Measurements from ENCODE around the gene NRG3.

NRG3 gene

GRCh38 chr10:81874875-81875466 lies at the start of gene NRG3:
NRG3 (plus strand) TSS chr10:81875194.
- no peak for DNase-seq

- DNase-seq = no peak
These were observed 46.7 kb upstream of the NRG3 start for GRCh38 chr10:81828251-81828650.

GRCh38 chr10:81831060-81831459 lies 43.9 kb upstream of the NRG3 start:
- DNase-seq = no peak

GRCh38 chr10:81838950-81839349 lies 36.0 kb upstream of the NRG3 start:
- DNase-seq = no peak

GRCh38 chr10:81843042-81843441 lies 32.0 kb upstream of the NRG3 start:
- no peak for DNase-seq

GRCh38 chr10:81847675-81848074 lies 27.3 kb upstream of the NRG3 start:
- DNase-seq = no peak

GRCh38 chr10:81848514-81848913 lies 26.5 kb upstream of the NRG3 start:
- no peak for DNase-seq

- DNase-seq = no peak
These were observed 26.1 kb upstream of the NRG3 start for GRCh38 chr10:81848931-81849330.

GRCh38 chr10:81862596-81862995 lies 12.4 kb upstream of the NRG3 start:
- no peak for DNase-seq

- DNase-seq = no peak
These were observed 11.2 kb upstream of the NRG3 start for GRCh38 chr10:81863771-81864170.

- no peak for DNase-seq
These were observed 9.4 kb upstream of the NRG3 start for GRCh38 chr10:81865581-81865980.

- no peak for DNase-seq
These were observed 8.2 kb upstream of the NRG3 start for GRCh38 chr10:81866753-81867152.

GRCh38 chr10:81870472-81870871 lies 4.5 kb upstream of the NRG3 start:
- DNase-seq = no peak

GRCh38 chr10:81871558-81871957 lies 3.4 kb upstream of the NRG3 start:
- DNase-seq = no peak

- DNase-seq = no peak
These were observed 2.7 kb upstream of the NRG3 start for GRCh38 chr10:81872206-81872862.

GRCh38 chr10:81873231-81873931 lies 1.6 kb upstream of the NRG3 start:
- DNase-seq = no peak

GRCh38 chr10:81873932-81874816 lies 820 bp upstream of the NRG3 start:
- DNase-seq = no peak

GRCh38 chr10:81875467-81876252 lies 666 bp downstream of the NRG3 start:
- no peak for DNase-seq

- no peak for DNase-seq
These were observed 1.5 kb downstream of the NRG3 start for GRCh38 chr10:81876253-81877077.

GRCh38 chr10:81877596-81877995 lies 2.6 kb downstream of the NRG3 start:
- DNase-seq = no peak

- no peak for DNase-seq
These were observed 7.0 kb downstream of the NRG3 start for GRCh38 chr10:81882011-81882410.

GRCh38 chr10:81884856-81885255 lies 9.9 kb downstream of the NRG3 start:
- no peak for DNase-seq

Measured in hematopoietic multipotent progenitor cell treated with erythropoietin and hydrocortisone succinate and interleukin-3 and kit ligand, for 8 days (in vitro differentiated cells).